Neural progenitor cell (in vitro differentiated cells): Measurements from ENCODE around the gene LUZP1.

Experiments used
- EZH2 ChIP-seq: fragments of 200-600 bp; sonication (generic); IDR thresholded peaks from 2 replicates; pipeline ENCODE4 v1.6.1; 2017; ENCODE audit warnings: antibody characterized with exemption, mild to moderate bottlenecking, moderate library complexity
- EZH2phosphoT487 ChIP-seq: fragments of 200-600 bp; sonication (generic); IDR thresholded peaks from 2 replicates; pipeline ENCODE4 v1.6.1; 2017; ENCODE audit warnings: antibody characterized with exemption
- TF ChIP-seq, protein P1 (sequence below): fragments of 200-600 bp; sonication (generic); IDR thresholded peaks from 2 replicates; pipeline ENCODE4 v1.5.1; 2017; ENCODE audit warnings: antibody characterized with exemption, mild to moderate bottlenecking

DNA sequence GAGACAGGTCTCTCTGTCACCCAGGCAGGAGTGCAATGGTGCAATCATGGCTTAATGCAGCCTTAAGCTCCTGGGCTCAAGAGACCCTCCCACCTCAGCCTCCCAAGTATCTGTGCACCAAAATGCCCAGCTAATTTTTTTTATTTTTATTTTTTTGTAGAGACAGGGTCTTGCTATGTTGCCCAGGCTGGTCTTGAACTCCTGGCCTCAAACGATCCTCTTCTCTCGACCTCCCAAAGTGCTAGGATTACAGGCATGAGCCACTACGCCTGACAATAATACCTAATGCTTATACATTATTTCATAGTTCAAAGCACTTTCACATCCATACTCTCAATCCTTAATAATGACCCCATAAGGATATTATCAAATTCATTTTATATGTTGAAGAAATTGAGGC is 48.3 kb downstream of the LUZP1 start:
- no peak for TF ChIP-seq EZH2
- TF ChIP-seq, protein P1, sequence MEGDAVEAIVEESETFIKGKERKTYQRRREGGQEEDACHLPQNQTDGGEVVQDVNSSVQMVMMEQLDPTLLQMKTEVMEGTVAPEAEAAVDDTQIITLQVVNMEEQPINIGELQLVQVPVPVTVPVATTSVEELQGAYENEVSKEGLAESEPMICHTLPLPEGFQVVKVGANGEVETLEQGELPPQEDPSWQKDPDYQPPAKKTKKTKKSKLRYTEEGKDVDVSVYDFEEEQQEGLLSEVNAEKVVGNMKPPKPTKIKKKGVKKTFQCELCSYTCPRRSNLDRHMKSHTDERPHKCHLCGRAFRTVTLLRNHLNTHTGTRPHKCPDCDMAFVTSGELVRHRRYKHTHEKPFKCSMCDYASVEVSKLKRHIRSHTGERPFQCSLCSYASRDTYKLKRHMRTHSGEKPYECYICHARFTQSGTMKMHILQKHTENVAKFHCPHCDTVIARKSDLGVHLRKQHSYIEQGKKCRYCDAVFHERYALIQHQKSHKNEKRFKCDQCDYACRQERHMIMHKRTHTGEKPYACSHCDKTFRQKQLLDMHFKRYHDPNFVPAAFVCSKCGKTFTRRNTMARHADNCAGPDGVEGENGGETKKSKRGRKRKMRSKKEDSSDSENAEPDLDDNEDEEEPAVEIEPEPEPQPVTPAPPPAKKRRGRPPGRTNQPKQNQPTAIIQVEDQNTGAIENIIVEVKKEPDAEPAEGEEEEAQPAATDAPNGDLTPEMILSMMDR = no peak
- no peak for TF ChIP-seq EZH2phosphoT487
